GM21360 (cell line): ENCODE measurements around the gene WDR20.
A peak's percentile ranks its signal among the peaks of the same experiment; 100 is the strongest.
"Not testable (repeated sequence)": the region's sequence is repeated elsewhere in the genome, so short reads cannot be mapped to it uniquely, and the experiment has no call there.

ENCODE experiments used
- ATAC-seq: cut with Tn5 transposase; IDR thresholded peaks from one replicate; pipeline ENCODE4 v1.9.1; 2021; ENCODE audit warnings: mild to moderate bottlenecking, moderate library complexity; ENCODE audit not compliant: unreplicated experiment

The WDR20 gene

DNA sequence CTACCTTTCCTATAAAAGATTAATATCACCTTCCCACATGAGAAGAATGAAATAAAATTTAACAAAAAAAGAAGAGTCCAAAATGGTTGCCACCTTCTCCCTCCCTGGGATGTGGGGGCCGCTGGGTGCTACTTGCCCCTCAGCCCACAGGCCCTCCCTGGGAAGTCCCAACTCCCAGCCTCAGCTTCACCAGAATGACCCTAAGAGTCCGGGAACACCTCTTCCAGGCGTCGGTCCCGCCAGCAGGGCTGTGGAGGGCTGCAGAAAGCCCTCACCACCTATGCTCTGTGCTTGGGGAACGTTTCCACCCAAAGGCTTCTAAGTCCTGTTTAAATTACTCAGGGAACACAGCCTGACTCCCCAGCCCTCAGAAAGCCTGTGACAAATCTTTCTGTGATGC lies 93.4 kb downstream of the WDR20 start:
- no peak for ATAC-seq

DNA sequence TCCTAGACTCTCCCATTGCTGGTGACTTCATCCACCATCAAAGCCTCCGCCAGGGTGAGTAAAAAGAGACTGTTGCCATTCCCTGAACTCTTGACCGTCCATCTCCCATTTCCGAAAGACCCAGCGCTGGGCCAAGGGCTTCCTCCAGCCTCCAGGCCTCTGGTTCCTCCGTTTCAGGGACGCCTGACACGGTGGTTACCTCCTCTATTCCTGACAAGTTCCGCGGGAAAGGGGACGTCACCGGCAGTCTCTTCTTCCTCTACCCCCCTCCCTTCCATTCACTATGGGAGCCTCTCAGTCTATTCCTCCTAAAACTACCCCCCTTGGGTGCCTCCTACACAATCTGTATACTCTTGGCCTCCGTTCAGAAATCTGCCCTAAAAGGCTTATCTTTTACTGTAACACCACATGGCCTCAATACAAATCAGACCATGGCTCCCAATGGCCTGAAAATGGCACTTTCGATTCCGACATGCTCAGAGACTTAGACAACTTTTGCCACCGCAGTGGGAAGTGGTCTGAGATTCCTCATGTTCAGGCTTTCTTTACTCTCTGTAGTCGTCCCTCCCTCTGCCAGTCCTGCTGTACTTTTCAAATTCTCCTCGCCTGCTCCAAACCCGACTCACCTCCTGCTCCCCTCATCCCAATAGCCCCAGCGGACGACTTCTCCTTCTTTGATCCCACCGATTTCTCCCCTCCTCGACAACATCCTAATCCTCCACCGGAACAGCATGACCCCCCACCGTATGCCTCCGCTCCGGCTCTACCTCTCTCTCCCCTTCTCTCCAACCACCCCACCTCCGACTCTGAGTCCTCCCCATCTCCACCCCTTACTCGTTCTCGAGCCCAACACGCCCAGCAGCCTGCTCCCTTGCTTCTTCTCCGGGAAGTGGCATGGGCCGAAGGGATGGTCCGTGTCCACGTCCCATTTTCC lies 94.9 kb downstream of the WDR20 start:
- ATAC-seq = no peak

DNA sequence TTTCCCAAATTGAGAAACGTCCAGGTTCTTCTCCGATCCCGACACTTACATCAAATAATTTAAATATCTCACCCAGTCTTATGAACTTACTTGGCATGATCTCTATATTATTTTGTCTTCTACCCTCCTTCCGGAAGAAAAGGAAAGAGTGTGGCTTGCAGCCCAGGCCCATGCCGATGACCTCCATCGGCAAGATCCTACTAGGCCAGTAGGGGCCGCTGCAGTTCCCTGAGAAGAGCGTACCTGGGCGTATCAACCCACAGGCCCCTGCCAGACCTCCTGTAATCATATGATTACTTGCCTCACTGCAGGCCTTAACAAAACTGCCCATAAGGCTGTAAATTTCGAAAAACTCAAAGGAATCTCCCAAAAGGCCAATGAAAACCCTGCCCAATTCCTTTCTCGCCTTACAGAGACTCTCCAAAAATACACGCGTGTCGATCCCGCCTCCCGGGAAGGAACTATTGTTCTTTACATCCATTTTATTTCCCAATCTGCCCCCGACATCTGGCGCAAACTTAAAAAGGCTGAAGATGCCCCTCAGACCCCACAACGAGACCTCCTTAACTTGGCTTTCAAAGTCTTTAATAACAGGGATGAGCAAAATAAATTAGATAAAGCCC lies 95.7 kb downstream of the WDR20 start:
- ATAC-seq = peak; percentile 73

DNA sequence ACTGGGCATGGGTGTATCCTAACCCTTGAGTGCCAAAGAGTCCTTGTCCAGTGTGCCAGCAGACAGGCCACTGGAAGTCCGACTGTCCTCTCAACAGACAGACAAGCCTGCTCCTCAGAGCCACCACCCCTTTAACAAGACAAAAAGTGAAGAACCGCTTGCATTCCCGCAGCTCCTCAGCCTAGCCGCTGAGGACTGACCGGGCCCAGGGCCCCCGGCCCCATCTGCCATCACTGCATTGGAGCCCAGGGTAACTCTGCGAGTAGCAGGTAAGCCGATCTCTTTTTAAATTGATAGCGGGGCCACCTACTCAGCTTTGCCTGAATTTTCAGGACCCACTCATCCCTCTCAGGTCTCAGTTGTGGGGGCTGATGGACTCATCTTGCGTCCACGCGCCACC lies 96.3 kb downstream of the WDR20 start:
- ATAC-seq = no peak

DNA sequence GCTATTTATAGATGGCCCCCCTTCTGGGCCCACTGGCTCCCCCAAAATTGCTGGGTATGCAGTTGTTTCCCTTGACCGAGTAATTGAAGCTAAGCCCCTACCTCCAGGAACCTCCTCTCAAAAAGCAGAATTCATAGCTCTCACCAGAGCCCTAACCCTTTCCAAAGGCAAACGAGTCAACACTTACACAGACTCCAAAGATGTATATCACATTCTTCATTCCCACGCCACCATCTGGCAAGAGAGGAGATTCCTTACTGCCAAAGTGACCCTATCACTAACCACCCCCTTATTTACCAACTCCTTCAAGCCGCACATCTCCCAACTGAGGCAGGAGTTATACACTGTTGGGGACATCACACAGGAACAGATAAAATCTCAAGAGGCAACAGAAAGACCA lies 98.4 kb downstream of the WDR20 start:
- no peak for ATAC-seq

DNA sequence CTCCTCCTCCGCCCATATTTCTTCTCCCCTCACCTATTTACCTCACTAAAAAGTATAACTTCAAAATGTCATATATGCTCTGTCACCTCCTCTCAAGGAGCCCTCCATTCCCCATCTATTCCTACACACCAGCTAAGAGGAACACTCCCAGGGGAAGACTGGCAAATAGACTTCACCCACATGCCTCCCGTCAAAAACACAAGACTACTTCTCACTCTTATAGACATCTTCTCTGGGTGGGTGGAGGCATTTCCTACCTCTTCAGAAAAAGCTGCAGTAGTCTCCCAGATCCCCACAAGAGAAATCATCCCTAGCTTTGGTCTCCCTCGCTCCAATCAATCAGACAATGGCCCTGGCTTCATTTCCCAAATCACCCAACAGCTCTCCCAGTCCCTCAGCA lies 99.1 kb downstream of the WDR20 start:
- ATAC-seq = no peak

DNA sequence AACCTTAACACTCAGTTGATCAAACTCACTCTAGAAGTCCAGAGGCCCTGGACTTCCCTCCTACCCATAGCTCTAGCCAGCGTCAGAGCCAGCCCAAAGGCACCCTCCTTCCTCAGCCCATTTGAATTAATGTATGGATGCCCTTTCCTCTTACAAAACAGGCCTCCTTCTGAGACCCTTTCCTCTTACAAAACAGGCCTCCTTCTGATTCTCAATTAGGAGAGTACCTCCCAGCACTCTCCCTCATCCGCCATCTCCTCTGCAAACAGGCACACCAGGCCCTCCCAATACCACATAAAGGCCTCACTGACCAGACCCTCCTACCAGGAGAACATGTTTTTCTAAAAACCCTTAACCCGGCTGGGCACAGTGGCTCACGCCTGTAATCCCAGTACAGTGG lies 99.5 kb downstream of the WDR20 start:
- ATAC-seq = no peak

DNA sequence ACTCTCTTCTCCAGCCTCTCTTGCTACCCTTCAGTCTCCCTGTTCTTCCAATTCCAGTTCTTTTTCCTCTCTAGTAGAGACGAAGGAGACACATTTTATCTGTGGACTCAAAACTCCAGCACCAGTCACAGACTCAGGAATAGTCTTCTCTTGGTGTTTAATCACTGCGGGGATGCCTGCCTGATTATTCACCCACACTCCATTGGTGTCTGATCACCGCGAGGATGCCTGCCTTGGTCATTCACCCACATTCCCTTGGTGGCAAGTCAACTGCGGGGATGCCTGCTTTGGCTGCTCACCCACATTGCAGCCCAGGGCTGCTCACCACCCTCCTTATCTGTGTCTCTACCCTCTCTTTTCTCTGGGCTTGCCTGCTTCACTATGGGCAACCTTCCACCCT lies 100.8 kb downstream of the WDR20 start:
- ATAC-seq = not testable (repeated sequence)

DNA sequence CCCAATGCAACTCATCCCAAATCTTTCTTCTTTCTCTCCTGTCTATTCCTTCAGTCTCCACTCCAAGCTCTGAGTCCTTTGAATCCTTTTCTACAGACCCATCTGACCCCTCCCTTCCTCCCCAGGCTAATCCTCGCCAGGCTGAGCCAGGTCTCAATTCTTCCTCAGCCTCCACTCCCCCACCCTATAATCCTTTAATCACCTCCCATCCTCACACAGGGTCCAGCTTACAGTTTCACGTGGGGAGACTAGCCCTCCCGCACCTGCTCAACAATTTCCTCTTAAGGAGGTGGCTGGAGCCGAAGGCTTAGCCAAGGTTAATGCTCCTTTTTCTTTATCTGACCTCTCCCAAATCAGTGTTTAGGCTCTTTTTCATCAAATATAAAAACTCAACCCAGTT lies 101.5 kb downstream of the WDR20 start:
- no peak for ATAC-seq

DNA sequence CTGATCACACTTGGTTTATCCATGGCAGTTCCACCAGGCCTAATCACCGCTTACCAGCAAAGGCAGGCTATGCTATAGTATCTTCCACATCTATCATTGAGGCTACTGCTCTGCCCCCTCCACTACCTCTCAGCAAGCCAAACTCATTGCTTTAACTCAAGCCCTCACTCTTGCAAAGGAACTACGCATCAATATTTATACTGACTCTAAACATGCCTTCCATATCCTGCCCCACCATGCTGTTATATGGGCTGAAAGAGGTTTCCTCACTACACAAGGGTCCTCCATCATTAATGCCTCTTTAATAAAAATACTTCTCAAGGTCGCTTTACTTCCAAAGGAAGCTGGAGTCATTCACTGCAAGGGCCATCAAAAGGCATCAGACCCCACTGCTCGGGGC lies 104.1 kb downstream of the WDR20 start:
- ATAC-seq = not testable (repeated sequence)

DNA sequence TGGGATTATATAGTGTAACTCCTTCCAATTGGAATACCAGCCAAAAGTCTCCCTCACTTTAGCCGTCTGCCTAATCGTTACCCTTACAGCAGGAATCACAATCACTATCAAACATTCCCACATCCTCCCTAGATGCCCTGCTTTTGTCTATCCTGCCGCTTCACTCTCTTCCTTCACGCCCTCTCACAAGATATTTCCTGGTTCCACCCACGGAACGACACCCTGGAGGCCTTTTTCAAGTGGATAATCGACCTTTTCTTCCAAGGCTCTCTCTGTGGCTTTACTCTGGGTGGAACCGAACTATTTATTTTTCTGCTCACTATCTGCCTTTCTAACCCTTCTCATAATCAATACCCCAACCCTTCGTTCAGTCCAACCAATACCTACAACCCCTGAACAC lies 106.4 kb downstream of the WDR20 start:
- no peak for ATAC-seq

DNA sequence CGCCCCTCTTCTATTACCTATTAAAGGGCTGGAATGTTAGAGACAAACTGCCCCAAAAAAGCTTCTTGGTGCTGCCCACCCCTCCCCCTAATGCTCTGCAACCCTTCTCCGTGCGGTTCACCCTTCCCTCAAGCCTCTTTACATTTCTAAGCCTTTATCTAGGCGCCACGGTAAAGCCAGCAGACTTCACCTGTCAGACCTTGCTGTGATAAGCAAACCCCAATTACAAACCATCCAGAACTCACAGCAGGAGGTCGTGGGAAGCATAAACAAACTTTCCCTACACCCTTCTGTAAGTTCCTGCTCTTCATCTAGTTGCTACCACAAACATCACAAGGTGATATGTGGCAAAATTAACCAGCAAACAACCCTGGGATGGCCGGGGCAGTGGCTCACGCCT lies 108.4 kb downstream of the WDR20 start:
- no peak for ATAC-seq

DNA sequence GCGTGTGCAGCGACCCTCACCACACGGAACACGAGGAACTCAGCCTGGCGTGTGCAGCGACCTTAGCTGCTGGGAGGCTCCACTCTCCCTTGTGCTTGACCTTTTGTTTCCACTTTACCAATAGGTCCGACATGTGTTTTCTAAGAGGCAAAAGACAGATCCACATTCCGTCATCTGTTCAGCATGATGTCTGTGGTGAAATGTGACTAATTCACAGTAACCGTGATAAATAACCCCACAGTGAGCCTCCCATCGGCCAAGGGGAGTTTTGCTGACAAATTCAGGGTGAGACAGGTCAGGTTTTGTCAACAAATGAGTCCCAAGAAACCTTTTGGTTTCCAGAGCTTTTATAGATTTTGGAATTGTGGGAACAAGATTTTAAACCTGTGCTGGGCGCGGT lies 109.3 kb downstream of the WDR20 start:
- no peak for ATAC-seq

DNA sequence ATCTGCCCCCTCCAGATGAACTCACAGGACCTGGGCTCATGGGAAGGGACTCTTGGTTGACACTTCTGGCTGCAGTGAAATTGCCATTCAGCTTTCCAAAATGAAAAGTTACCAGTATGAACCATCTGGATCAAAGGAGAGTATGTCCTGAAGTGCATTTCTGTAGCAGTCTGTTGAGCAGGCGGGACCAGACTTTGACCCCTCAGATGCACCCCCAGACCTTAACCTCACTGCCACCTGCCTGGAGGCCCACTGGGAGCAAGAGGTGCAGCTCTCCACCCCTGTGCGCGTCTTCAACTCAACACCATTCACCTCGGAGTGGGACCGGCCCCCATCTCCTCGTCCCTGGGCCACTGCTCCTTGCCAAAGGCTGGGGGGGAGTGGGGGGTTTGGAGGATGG lies 110.3 kb downstream of the WDR20 start:
- ATAC-seq = no peak

DNA sequence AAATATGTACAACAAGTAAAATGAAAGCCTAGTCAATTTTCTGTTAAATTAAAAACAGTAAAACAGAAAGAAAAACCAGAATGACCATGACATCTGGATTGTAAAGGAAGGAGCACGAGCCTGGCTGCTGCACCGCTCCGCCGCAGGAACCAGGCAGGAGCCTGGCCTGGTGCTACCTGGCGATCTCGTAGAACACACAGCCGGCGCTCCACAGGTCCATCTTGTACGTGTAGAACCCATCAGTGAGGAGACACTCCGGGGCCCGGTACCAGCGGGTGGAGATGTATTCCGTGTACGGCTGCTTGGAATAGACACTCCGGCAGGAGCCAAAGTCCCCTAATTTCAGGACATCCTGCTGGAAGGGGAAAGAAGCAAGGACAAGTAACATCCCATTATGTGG lies 110.9 kb downstream of the WDR20 start:
- no peak for ATAC-seq

DNA sequence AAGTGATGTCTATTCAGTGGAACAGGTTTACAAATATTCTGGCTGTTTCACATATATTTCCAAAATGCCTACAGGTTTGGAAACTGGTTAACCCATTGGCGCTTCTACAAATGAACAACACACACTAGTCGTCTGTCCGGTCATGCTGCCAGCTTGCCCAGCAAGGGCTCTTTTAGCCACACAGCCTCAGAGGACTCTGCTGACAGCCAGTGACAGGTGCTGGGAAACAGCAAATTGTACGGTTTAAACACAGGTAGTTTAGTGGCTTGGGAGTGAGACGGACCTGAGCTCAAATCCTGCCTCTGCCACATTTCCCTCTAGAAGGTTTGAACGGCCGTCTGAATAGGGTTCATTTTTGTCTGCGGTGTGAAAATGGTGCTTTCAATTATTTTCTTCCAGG lies 111.5 kb downstream of the WDR20 start:
- ATAC-seq = no peak

DNA sequence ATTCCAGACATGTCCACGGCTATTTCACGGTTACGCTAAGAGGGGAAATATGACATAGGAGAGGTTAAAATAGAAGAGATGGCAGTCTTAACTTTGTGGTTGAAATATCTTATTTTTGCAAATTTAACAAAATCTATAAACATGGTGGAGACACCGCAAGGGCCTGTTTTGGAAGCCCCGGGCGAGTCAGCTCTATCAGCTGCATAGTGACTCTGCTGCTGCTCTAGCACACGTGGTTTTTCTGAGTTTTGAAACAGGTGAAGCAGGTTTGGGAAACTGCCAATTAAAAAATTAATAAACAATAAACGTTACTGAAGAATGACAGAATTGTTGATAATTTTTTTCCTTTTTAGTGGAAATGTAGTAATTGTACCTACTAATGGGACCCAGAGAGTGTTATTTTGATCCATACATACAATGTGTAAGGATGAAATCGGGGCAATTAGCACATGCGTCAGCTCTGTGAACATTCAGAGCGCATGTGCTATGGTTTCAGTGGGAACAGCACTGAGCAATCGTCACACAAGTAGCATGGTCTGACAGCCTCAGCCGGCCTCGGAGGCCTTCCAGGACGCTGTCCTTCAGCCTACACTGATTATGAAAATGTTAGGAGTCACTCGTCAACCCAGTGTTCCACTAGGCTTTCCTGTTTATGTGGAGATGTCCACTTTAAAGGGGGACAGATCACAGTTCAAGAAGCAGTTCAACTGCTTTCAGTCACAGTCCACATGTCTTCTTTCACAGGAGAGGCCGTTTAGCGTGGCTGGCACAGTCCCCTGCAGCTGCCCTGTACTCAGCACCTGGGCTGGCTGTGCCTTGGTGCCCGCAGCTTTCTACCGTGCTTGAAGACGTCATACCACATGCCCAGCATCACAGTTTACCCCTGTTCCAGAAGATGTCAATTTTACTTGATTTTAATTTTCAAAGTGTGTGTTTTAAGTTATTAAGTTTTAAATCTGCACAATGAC lies 113.4 kb downstream of the WDR20 start:
- ATAC-seq = no peak

DNA sequence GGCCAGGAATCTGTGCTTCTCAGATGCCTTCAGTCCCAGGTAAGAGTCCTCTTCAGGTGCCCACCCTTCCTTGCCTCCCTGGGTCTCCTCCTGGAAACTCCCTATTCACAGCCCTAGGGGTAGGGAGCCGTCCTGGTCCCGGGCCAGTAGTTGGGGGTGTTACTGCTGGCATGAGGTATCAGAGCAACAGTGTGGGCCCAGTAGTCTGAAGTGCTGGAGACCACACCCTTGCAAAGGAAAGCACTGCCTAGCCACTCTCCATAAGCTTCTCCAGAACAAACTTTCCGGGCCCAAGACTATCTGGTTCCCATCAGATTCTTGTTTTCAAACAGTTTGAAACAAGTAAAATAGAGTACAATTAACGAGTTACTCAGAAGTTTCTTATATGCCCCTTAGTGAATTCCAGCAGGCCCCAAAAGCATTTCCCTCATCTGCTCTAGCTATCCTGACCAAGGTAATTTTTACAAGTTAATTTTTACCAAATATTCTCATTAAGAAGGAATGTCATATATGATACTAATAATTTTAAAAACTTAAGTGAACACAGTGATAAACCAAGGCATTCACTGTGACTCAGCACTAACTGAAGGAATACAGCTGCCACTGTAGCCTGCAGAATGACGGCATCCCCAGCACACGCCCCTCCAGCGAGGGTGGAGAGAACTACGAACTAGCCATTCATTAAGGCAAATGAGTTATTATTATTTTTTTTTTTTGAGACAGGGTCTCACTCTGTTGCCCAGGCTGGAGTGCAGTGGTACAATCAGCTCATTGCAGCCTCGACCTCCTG lies 115.9 kb downstream of the WDR20 start:
- no peak for ATAC-seq

DNA sequence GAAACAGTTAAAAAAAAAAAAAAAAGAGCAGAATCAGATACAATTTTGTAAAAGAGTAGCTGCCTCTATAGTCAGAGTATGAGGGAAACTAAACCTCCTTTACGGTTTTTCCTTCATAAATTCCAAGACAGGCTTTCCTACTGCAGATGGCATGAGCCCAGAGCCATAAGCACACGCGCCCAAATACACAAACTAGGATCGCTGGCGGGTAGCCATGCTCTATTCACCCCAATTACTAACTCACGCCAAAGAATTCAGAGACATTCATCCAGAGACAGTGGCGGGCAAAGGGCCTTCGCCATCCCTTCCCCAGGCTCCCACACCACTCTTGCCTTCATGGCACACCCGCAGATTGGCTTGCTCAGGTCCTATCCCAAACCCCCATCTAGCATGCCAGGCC lies 117.0 kb downstream of the WDR20 start:
- no peak for ATAC-seq

DNA sequence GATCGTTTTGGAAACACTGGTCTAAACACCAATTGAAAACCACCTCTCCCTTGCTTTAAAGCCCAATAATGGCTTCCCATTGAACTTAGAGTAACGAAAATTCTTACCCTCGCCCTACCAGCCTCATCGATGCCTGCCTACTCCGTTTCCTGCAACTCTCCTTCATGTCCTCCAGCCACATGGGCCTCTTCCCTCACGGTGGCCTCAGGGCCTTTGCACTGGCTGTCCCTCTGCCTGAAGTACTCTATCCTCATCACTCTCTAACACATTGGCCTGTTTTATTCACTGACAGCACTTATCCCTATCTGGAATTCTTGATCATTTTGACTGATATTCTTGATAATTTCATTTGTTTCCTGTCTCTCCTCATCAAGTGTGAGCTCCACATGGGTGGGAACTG lies 118.4 kb downstream of the WDR20 start:
- no peak for ATAC-seq
